H9 (cell line): Measurements from ENCODE around the gene RTTN. TPM values are rescaled to one million over a fixed set of nuclear protein-coding genes. Genes with fewer than 3 reads are reported as not detected.

Experiments
- DNase-seq: peaks from one replicate; pipeline ENCODE4 v3.0.0-alpha.2; 2017
- H2AFZ ChIP-seq: one replicate; pipeline ENCODE4 v1.6.1; 2013; ENCODE audit warnings: mild to moderate bottlenecking, low read length, control low read depth, moderate library complexity
- H2AK5ac ChIP-seq: 2 replicates; pipeline ENCODE4 v1.6.1; 2013; ENCODE audit warnings: low read length, control low read depth, mixed read lengths; ENCODE audit not compliant: insufficient read length
- H2BK120ac ChIP-seq: one replicate; pipeline ENCODE4 v1.6.1; 2013; ENCODE audit warnings: low read depth, mild to moderate bottlenecking, low read length, control low read depth, inconsistent platforms; ENCODE audit not compliant: poor library complexity, severe bottlenecking
- H2BK12ac ChIP-seq: 2 replicates; pipeline ENCODE4 v1.6.1; 2013; ENCODE audit warnings: low read length, control low read depth, mixed read lengths, low read depth; ENCODE audit not compliant: insufficient read length
- H2BK15ac ChIP-seq: 2 replicates; pipeline ENCODE4 v1.6.1; 2013; ENCODE audit warnings: low read depth, low read length, control low read depth
- H2BK20ac ChIP-seq: one replicate; pipeline ENCODE4 v1.6.1; 2013; ENCODE audit warnings: low read depth, mild to moderate bottlenecking, low read length, control low read depth, inconsistent platforms; ENCODE audit not compliant: poor library complexity, severe bottlenecking
- H2BK5ac ChIP-seq: 2 replicates; pipeline ENCODE4 v1.6.1; 2013; ENCODE audit warnings: low read length, control low read depth, mixed read lengths; ENCODE audit not compliant: insufficient read length
- H3K14ac ChIP-seq: 2 replicates; pipeline ENCODE4 v1.6.1; 2013; ENCODE audit warnings: low read length, control low read depth; ENCODE audit not compliant: insufficient read depth
- H3K18ac ChIP-seq: 2 replicates; pipeline ENCODE4 v1.6.1; 2013; ENCODE audit warnings: low read depth, mild to moderate bottlenecking, mixed read lengths, low read length, control low read depth; ENCODE audit not compliant: insufficient read length
- H3K23ac ChIP-seq: 2 replicates; pipeline ENCODE4 v1.6.1; 2013; ENCODE audit warnings: low read length, control low read depth, mixed read lengths, low read depth; ENCODE audit not compliant: insufficient read length
- H3K23me2 ChIP-seq: 2 replicates; pipeline ENCODE4 v1.6.1; 2013; ENCODE audit warnings: low read depth, mild to moderate bottlenecking, mixed read lengths, low read length, control low read depth; ENCODE audit not compliant: insufficient read length, poor library complexity, severe bottlenecking
- H3K27ac ChIP-seq: 2 replicates; pipeline ENCODE4 v1.5.1; 2013; ENCODE audit warnings: low read length, control low read depth, mixed read lengths, low read depth; ENCODE audit not compliant: insufficient read length
- H3K27me3 ChIP-seq: 2 replicates; pipeline ENCODE4 v1.6.1; 2013; ENCODE audit warnings: low read length, control low read depth, inconsistent platforms; ENCODE audit not compliant: insufficient read depth
- H3K4ac ChIP-seq: 2 replicates; pipeline ENCODE4 v1.6.1; 2013; ENCODE audit warnings: low read depth, mild to moderate bottlenecking, control low read depth, inconsistent platforms, low read length, moderate library complexity
- H3K4me1 ChIP-seq: 2 replicates; pipeline ENCODE4 v1.6.1; 2013; ENCODE audit warnings: low read length, control low read depth, inconsistent platforms; ENCODE audit not compliant: insufficient read depth
- H3K4me2 ChIP-seq: 2 replicates; pipeline ENCODE4 v1.6.1; 2013; ENCODE audit warnings: low read length, control low read depth, mixed read lengths; ENCODE audit not compliant: insufficient read length, insufficient read depth
- H3K56ac ChIP-seq: 2 replicates; pipeline ENCODE4 v1.6.1; 2013; ENCODE audit warnings: low read depth, mild to moderate bottlenecking, mixed read lengths, low read length, control low read depth; ENCODE audit not compliant: insufficient read length
- H3K79me1 ChIP-seq: 2 replicates; pipeline ENCODE4 v1.6.1; 2013; ENCODE audit warnings: low read depth, mild to moderate bottlenecking, moderate library complexity, low read length, control low read depth, inconsistent platforms; ENCODE audit not compliant: insufficient read depth, poor library complexity, severe bottlenecking
- H3K79me2 ChIP-seq: 2 replicates; pipeline ENCODE4 v1.6.1; 2013; ENCODE audit warnings: low read length, control low read depth, inconsistent platforms; ENCODE audit not compliant: insufficient read depth
- H3K9ac ChIP-seq: 2 replicates; pipeline ENCODE4 v1.6.1; 2013; ENCODE audit warnings: low read length, control low read depth, mixed read lengths; ENCODE audit not compliant: insufficient read length; ENCODE audit errors: extremely low read depth
- H3K9me3 ChIP-seq: one replicate; pipeline ENCODE4 v1.6.1; 2013; ENCODE audit warnings: low read depth, low read length, inconsistent platforms; ENCODE audit not compliant: control insufficient read depth
- H3T11ph ChIP-seq: one replicate; pipeline ENCODE4 v1.6.1; 2013; ENCODE audit warnings: mild to moderate bottlenecking, low read length, control low read depth, inconsistent platforms
- H4K20me1 ChIP-seq: one replicate; pipeline ENCODE4 v1.6.1; 2013; ENCODE audit not compliant: control insufficient read depth, insufficient read length, insufficient read depth
- H4K5ac ChIP-seq: 2 replicates; pipeline ENCODE4 v1.6.1; 2013; ENCODE audit warnings: low read depth, mild to moderate bottlenecking, mixed read lengths, low read length, control low read depth; ENCODE audit not compliant: insufficient read length
- H4K8ac ChIP-seq: replicated peaks from 2 replicates; pipeline ENCODE4 v1.6.1; 2013; ENCODE audit warnings: low read length, control low read depth, mixed read lengths, low read depth; ENCODE audit not compliant: insufficient read length
- H4K91ac ChIP-seq: 2 replicates; pipeline ENCODE4 v1.6.1; 2013; ENCODE audit warnings: low read depth, mild to moderate bottlenecking, moderate library complexity, mixed read lengths, low read length, control low read depth; ENCODE audit not compliant: insufficient read length
- H3K27ac Mint-ChIP-seq, 3 experiments: 2 replicates in 2 of 3; 3 replicates in 1 of 3; pipeline ENCODE4 v1.8.0; 2020 to 2021; ENCODE audit warnings: mixed read lengths in 3 of 3, mild to moderate bottlenecking in 1 of 3, moderate library complexity in 1 of 3
- H3K27me3 Mint-ChIP-seq: 2 replicates; pipeline ENCODE4 v1.8.0; 2021; ENCODE audit warnings: low read depth, mild to moderate bottlenecking, moderate library complexity, mixed read lengths
- H3K36me3 Mint-ChIP-seq, 3 experiments: 2 replicates in 2 of 3; 3 replicates in 1 of 3; pipeline ENCODE4 v1.8.0; 2020 to 2021; ENCODE audit warnings: low read depth in 3 of 3, mixed read lengths in 3 of 3; ENCODE audit not compliant: insufficient read depth in 1 of 3
- H3K4me1 Mint-ChIP-seq, 2 experiments: 2 replicates each; pipeline ENCODE4 v1.8.0; 2020; ENCODE audit warnings: mixed read lengths in 2 of 2
- H3K4me3 Mint-ChIP-seq, 2 experiments: 2 replicates in 1 of 2; 3 replicates in 1 of 2; pipeline ENCODE4 v1.8.0; 2020 to 2021; ENCODE audit warnings: mild to moderate bottlenecking in 2 of 2, mixed read lengths in 2 of 2, moderate library complexity in 1 of 2
- H3K9me3 Mint-ChIP-seq, 2 experiments: 2 replicates in 1 of 2; 3 replicates in 1 of 2; pipeline ENCODE4 v1.8.0; 2020; ENCODE audit warnings: mild to moderate bottlenecking in 2 of 2, mixed read lengths in 2 of 2, moderate library complexity in 1 of 2
- CTCF ChIP-seq: fragments of 200-600 bp; sonication (generic); conservative IDR thresholded peaks from 3 replicates; pipeline ENCODE4 v1.8.0; 2021; ENCODE audit warnings: antibody characterized with exemption, mild to moderate bottlenecking
- WGBS: extraction: QIAGEN DNeasy Blood & Tissue Kit; methylation state at CpG from one replicate; pipeline ENCODE4 v1.1.7; 2013; ENCODE audit warnings: missing lambda C conversion rate, low lambda C conversion rate, mixed read lengths; ENCODE audit not compliant: insufficient read length; ENCODE audit errors: extremely low coverage; 5-methylcytosine and 5-hydroxymethylcytosine counted together
- total RNA-seq: library from RNA; stranded (reverse); gene quantifications from 2 replicates; pipeline ENCODE4 v1.2.1, GENCODE V29; 2021

Gene RTTN
- total RNA-seq, 1 experiment from 2014 or later = 17.6 TPM

GRCh38 chr18:70031221-70031620, 174.3 kb downstream of the RTTN start:
- WGBS = no CpG with 5 or more reads among the region's 4 CpGs
- H3K79me2 ChIP-seq = no peaks in the 10 kb centered on the region
- no peak for TF ChIP-seq CTCF

More at GRCh38 chr18:70031221-70031620, 174.3 kb downstream of the RTTN start:
- Histone ChIP-seq H3K27ac (no peak overlapping the region), H2BK12ac (no peak overlapping the region), H2AFZ (no peak overlapping the region), H3K23me2 (no peaks in the 10 kb centered on the region), H3K4me2 (no peak overlapping the region), H3K4me1 (no peaks in the 10 kb centered on the region), H4K91ac (no peak overlapping the region), H2AK5ac (no peak overlapping the region), H3K14ac (no peak overlapping the region), H3K18ac (no peak overlapping the region), H4K5ac (no peak overlapping the region), H3T11ph (no peak overlapping the region), H3K9me3 (no peaks in the 10 kb centered on the region), H2BK120ac (no peak overlapping the region), H3K4ac (no peak overlapping the region), H2BK20ac (no peak overlapping the region), H3K9ac (no peak overlapping the region), H3K27me3 (no peaks in the 10 kb centered on the region), H3K79me1 (no peaks in the 10 kb centered on the region), H3K23ac (no peak overlapping the region), H2BK5ac (no peak overlapping the region), H2BK15ac (no peak overlapping the region), H4K20me1 (no peaks in the 10 kb centered on the region), H3K56ac (no peak overlapping the region), H4K8ac (no peak overlapping the region)
- no peaks in the 10 kb centered on the region for H3K27me3 Mint-ChIP-seq
- no peak overlapping the region for H3K27ac Mint-ChIP-seq
- H3K4me3 Mint-ChIP-seq = no peak overlapping the region
- H3K36me3 Mint-ChIP-seq = peaks cover under 1 to 5% (median 5%) of the 10 kb centered on the region in 3 experiments; a peak in 4 of 7 replicates
- peaks cover 6% of the 10 kb centered on the region in 2 experiments for H3K4me1 Mint-ChIP-seq
- DNase-seq = no peak
- H3K9me3 Mint-ChIP-seq = no peaks in the 10 kb centered on the region
